ENCODE data around the gene TMCO1. TPM values are rescaled to one million over a fixed set of nuclear protein-coding genes. Genes with fewer than 3 reads are reported as not detected.
A peak's percentile ranks its signal among the peaks of the same experiment; 100 is the strongest.

The TMCO1 gene
- total and polyA plus RNA-seq, 2 of the 13 experiments (the other 11 are each of a cell fraction or from before 2014, with no cell fraction given), result 106 to 119 TPM

GRCh38 chr1:165697881-165698760 lies 70.5 kb downstream of the TMCO1 start, which contains the start of gene ALDH9A1 (continued):
- TF ChIP-seq HBP1 (CRISPR knock-in tag; IDR thresholded peaks at IDR 0.05; ENCODE audit: low read depth) (0 out of 2 replicates have a peak, but pooled peaks have one; percentile 36), TGIF2 (CRISPR knock-in tag; IDR thresholded peaks at IDR 0.05) (no peak; the same call in 1 of the 2 replicates), TBX3 (IDR thresholded peaks at IDR 0.05; ENCODE audit: borderline replicate concordance) (no peak), MAZ (IDR thresholded peaks at IDR 0.05; ENCODE audit: borderline replicate concordance, low read depth, low read length) (no peak), MAZ (CRISPR knock-in tag; IDR thresholded peaks at IDR 0.05; ENCODE audit: low read depth) (no peak), ZBTB1 (CRISPR knock-in tag; IDR thresholded peaks at IDR 0.05; ENCODE audit: borderline replicate concordance) (no peak), SALL1 (CRISPR knock-in tag; IDR thresholded peaks at IDR 0.05) (peak; percentile 63; the same call in 1 of the 2 replicates), KAT7 (CRISPR knock-in tag; IDR thresholded peaks at IDR 0.05; ENCODE audit: borderline replicate concordance) (peak; percentile 74), ZBTB42 (CRISPR knock-in tag; IDR thresholded peaks at IDR 0.05) (0 out of 2 replicates have a peak, but pooled peaks have one; percentile 72), ZNF776 (CRISPR knock-in tag; IDR thresholded peaks at IDR 0.05) (no peak), ZNF44 (CRISPR knock-in tag; IDR thresholded peaks at IDR 0.05) (peak; percentile 41; the same call in 1 of the 2 replicates), FOSL1 (CRISPR knock-in tag; IDR thresholded peaks at IDR 0.05; ENCODE audit: borderline replicate concordance) (no peak), PCBP2 (optimal IDR thresholded peaks at IDR 0.05; ENCODE audit: low read depth, low read length, poor library complexity, severe bottlenecking) (no peak), THAP9 (CRISPR knock-in tag; IDR thresholded peaks at IDR 0.05; ENCODE audit: borderline replicate concordance) (peak; percentile 76), USF2 (IDR thresholded peaks at IDR 0.05; ENCODE audit: low read depth, low read length) (no peak), USF2 (CRISPR knock-in tag; IDR thresholded peaks at IDR 0.05; ENCODE audit: borderline replicate concordance) (no peak), DRAP1 (CRISPR knock-in tag; IDR thresholded peaks at IDR 0.05) (no peak), SMARCE1 (IDR thresholded peaks at IDR 0.05; ENCODE audit: borderline replicate concordance) (no peak), ZBTB44 (CRISPR knock-in tag; IDR thresholded peaks at IDR 0.05) (no peak), ZBTB7B (CRISPR knock-in tag; IDR thresholded peaks at IDR 0.05) (peak; percentile 36; the same call in 1 of the 2 replicates), ATF7-NPFF (CRISPR knock-in tag; IDR thresholded peaks at IDR 0.05; ENCODE audit: low read depth) (peak; percentile 88)

All from HepG2 (cell line).